Measurements from ENCODE around the gene TWSG1. TPM values are rescaled to one million over a fixed set of nuclear protein-coding genes. Genes with fewer than 3 reads are reported as not detected.
"Not testable (repeated sequence)": the region's sequence is repeated elsewhere in the genome, so short reads cannot be mapped to it uniquely, and the experiment has no call there.

Gene TWSG1
- total RNA-seq, 3 donors from 2014 or later: 34.4 to 45.9 (median 42.7) TPM

- no peak for TF ChIP-seq POLR2AphosphoS5 (IDR thresholded peaks at IDR 0.05)
- TF ChIP-seq POLR2A (IDR thresholded peaks at IDR 0.05): no peak
- TF ChIP-seq, protein P1, sequence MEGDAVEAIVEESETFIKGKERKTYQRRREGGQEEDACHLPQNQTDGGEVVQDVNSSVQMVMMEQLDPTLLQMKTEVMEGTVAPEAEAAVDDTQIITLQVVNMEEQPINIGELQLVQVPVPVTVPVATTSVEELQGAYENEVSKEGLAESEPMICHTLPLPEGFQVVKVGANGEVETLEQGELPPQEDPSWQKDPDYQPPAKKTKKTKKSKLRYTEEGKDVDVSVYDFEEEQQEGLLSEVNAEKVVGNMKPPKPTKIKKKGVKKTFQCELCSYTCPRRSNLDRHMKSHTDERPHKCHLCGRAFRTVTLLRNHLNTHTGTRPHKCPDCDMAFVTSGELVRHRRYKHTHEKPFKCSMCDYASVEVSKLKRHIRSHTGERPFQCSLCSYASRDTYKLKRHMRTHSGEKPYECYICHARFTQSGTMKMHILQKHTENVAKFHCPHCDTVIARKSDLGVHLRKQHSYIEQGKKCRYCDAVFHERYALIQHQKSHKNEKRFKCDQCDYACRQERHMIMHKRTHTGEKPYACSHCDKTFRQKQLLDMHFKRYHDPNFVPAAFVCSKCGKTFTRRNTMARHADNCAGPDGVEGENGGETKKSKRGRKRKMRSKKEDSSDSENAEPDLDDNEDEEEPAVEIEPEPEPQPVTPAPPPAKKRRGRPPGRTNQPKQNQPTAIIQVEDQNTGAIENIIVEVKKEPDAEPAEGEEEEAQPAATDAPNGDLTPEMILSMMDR (IDR thresholded peaks at IDR 0.05): no peak
- Histone ChIP-seq H3K36me3 (no peaks in the 10 kb centered on the region), H3K4me1 (no peaks in the 10 kb centered on the region), H3K27me3 (no peaks in the 10 kb centered on the region), H3K4me3 (no peak overlapping the region), H3K27ac (no peak overlapping the region), H3K9me3 (no peaks in the 10 kb centered on the region)
- DNase-seq (ENCODE audit: low spot score in 2 of 2): no peak
- intact Hi-C loops (cut with DNase I; ENCODE audit: low total_unique reads): no loop called here
Measured at GRCh38 chr18:9365406-9365805, 30.8 kb downstream of the TWSG1 start.

GRCh38 chr18:9366126-9366714 lies 31.6 kb downstream of the TWSG1 start:
- no peaks in the 10 kb centered on the region for H3K27me3 ChIP-seq
- DNase-seq (ENCODE audit: low spot score in 2 of 2): peak; percentile 56 to 74
- H3K4me1 ChIP-seq: no peaks in the 10 kb centered on the region
- peak overlapping the region in 1 of 3 donors; percentile 34 for H3K4me3 ChIP-seq
- intact Hi-C loops (cut with DNase I; ENCODE audit: low total_unique reads): no loop called here
- peak overlapping the region; percentile 52 to 77 for H3K27ac ChIP-seq
- H3K9me3 ChIP-seq: no peaks in the 10 kb centered on the region
- no peak for TF ChIP-seq POLR2A (IDR thresholded peaks at IDR 0.05)
- TF ChIP-seq, protein P1 (IDR thresholded peaks at IDR 0.05): peak; percentile 8 to 55 (median 43)
- peak in 1 of 3 donors; percentile 18 for TF ChIP-seq POLR2AphosphoS5 (IDR thresholded peaks at IDR 0.05)
- H3K36me3 ChIP-seq: no peaks in the 10 kb centered on the region

- H3K4me1 ChIP-seq; H3K4me3 ChIP-seq; H3K36me3 ChIP-seq; intact Hi-C loops (cut with DNase I; ENCODE audit: low total_unique reads); DNase-seq (ENCODE audit: low spot score in 2 of 2); H3K27ac ChIP-seq; H3K27me3 ChIP-seq; H3K9me3 ChIP-seq: not testable (repeated sequence)
Measured at GRCh38 chr18:9373254-9373653, 38.7 kb downstream of the TWSG1 start.

- H3K9me3 ChIP-seq: no peaks in the 10 kb centered on the region
- no peaks in the 10 kb centered on the region for H3K27me3 ChIP-seq
- no peaks in the 10 kb centered on the region for H3K36me3 ChIP-seq
- intact Hi-C loops (cut with DNase I; ENCODE audit: low total_unique reads): no loop called here
- no peak overlapping the region for H3K27ac ChIP-seq
- no peaks in the 10 kb centered on the region for H3K4me1 ChIP-seq
- TF ChIP-seq, protein P1 (IDR thresholded peaks at IDR 0.05): no peak
- TF ChIP-seq POLR2AphosphoS5 (IDR thresholded peaks at IDR 0.05): no peak
- no peak for TF ChIP-seq POLR2A (IDR thresholded peaks at IDR 0.05)
- DNase-seq (ENCODE audit: low spot score in 2 of 2): no peak
- H3K4me3 ChIP-seq: no peak overlapping the region
Measured at GRCh38 chr18:9379118-9379517, 44.5 kb downstream of the TWSG1 start.

DNA sequence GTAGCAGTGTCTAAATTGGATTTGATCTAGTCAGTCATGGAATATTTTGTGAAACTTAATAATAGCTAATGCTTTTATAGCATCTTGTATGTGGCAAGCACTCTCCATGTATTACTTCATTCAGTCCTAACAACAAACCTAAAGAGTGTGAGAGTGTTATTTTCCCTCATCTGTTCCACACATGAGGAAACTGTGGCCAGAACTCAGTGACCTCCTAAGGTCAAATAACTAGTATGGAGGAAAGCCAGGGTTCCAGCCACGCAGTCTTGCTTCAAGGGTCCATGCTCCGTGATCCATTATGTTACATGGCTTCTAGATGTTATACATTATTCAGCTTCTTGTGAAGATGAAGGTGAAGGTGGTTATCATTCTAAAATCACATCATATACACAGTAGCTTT lies 45.5 kb downstream of the TWSG1 start:
- no peaks in the 10 kb centered on the region for H3K9me3 ChIP-seq
- H3K4me3 ChIP-seq: no peak overlapping the region
- no peaks in the 10 kb centered on the region for H3K27me3 ChIP-seq
- no peak for TF ChIP-seq POLR2AphosphoS5 (IDR thresholded peaks at IDR 0.05)
- TF ChIP-seq POLR2A (IDR thresholded peaks at IDR 0.05): no peak
- TF ChIP-seq, protein P1 (IDR thresholded peaks at IDR 0.05): no peak
- DNase-seq (ENCODE audit: low spot score in 2 of 2): no peak
- H3K36me3 ChIP-seq: no peaks in the 10 kb centered on the region
- H3K4me1 ChIP-seq: no peaks in the 10 kb centered on the region
- H3K27ac ChIP-seq: peak overlapping the region; percentile 3 to 45
- intact Hi-C loops (cut with DNase I; ENCODE audit: low total_unique reads): no loop called here

Data from breast epithelium (tissue), 4 donors.